OCI-LY7 (cell line): ENCODE results near the gene NAPB. TPM values are rescaled to one million over a fixed set of nuclear protein-coding genes. Genes with fewer than 3 reads are reported as not detected.

Experiments used
- small RNA-seq: library from RNA; depleted of rRNA; stranded (forward); fragments of <200 nt; gene quantifications from one replicate; pipeline ENCODE3, GENCODE V24; 2014
- total RNA-seq, 2 experiments: library from RNA; depleted of rRNA in 1 of 2; stranded (reverse); fragments of >200 nt in 1 of 2; shearing (Covaris generic) in 1 of 2; gene quantifications; 2 replicates each; pipeline ENCODE4 v1.2.3, GENCODE V29; 2014 to 2022

NAPB gene
- total RNA-seq, 2 experiments from 2014 or later: 9.3 to 12.1 TPM

Small RNA genes within 50 kb of the gene (small RNA-seq; reads per million reads assigned to genes)
- not detected for gene RF00019
- gene RNA5SP479: not detected

Other genes starting within 250 kb of the NAPB start
- 71.6 and 76.5 TPM in 2 replicates for gene NXT1, start 70.7 kb downstream of the NAPB start, total RNA-seq (2014; rRNA removed; shearing (Covaris generic))
- 33.7 and 33.9 TPM in 2 replicates for gene NXT1, start 70.7 kb downstream of the NAPB start, total RNA-seq (2022)
- gene GZF1, start 59.3 kb downstream of the NAPB start, total RNA-seq (2014; rRNA removed; shearing (Covaris generic)): 9.3 and 17.7 TPM in 2 replicates
- 17.1 and 20.1 TPM in 2 replicates for gene GZF1, start 59.3 kb downstream of the NAPB start, total RNA-seq (2022)
- not detected in 2 replicates for gene CSTL1, start 18.2 kb upstream of the NAPB start, total RNA-seq (2014; rRNA removed; shearing (Covaris generic))
- gene CSTL1, start 18.2 kb upstream of the NAPB start, total RNA-seq (2022): not detected in 2 replicates
- not detected in 2 replicates for gene CST11, start 31.4 kb upstream of the NAPB start, total RNA-seq (2014; rRNA removed; shearing (Covaris generic))
- gene CST11, start 31.4 kb upstream of the NAPB start, total RNA-seq (2022): not detected in 2 replicates
- gene CST8, start 69.6 kb upstream of the NAPB start, total RNA-seq (2014; rRNA removed; shearing (Covaris generic)): not detected in 2 replicates
- not detected in 2 replicates for gene CST8, start 69.6 kb upstream of the NAPB start, total RNA-seq (2022)
- not detected in 2 replicates for gene CST9L, start 147.0 kb upstream of the NAPB start, total RNA-seq (2014; rRNA removed; shearing (Covaris generic))
- gene CST9L, start 147.0 kb upstream of the NAPB start, total RNA-seq (2022): not detected in 2 replicates
- gene CST9, start 184.4 kb upstream of the NAPB start, total RNA-seq (2014; rRNA removed; shearing (Covaris generic)): not detected in 2 replicates
- not detected in 2 replicates for gene CST9, start 184.4 kb upstream of the NAPB start, total RNA-seq (2022)
- not detected in 2 replicates for gene CST3, start 216.5 kb upstream of the NAPB start, total RNA-seq (2014; rRNA removed; shearing (Covaris generic))
- not detected in 2 replicates for gene CST3, start 216.5 kb upstream of the NAPB start, total RNA-seq (2022)